GM21723 (cell line): ENCODE data around the gene PDLIM3.

Source experiments
- ATAC-seq: cut with Tn5 transposase; IDR thresholded peaks from one replicate; pipeline ENCODE4 v1.9.1; 2021; ENCODE audit warnings: mild to moderate bottlenecking, moderate library complexity; ENCODE audit not compliant: unreplicated experiment

The PDLIM3 gene

GRCh38 chr4:185472103-185472542 lies 63.2 kb downstream of the PDLIM3 start:
- peak; percentile 6 for ATAC-seq

GRCh38 chr4:185471235-185472102 lies 63.8 kb downstream of the PDLIM3 start, which contains the start of gene CCDC110:
CCDC110 (minus strand) TSS chr4:185471733; CDS start chr4:185471683, 50 bp downstream.
- ATAC-seq: peak; percentile 93

GRCh38 chr4:185470501-185471195 lies 64.7 kb downstream of the PDLIM3 start:
- no peak for ATAC-seq

- no peak for ATAC-seq
Observed at GRCh38 chr4:185469580-185470154, 65.6 kb downstream of the PDLIM3 start.

GRCh38 chr4:185468999-185469398 lies 66.3 kb downstream of the PDLIM3 start:
- no peak for ATAC-seq

- no peak for ATAC-seq
Observed at GRCh38 chr4:185467991-185468390, 67.3 kb downstream of the PDLIM3 start.

GRCh38 chr4:185467101-185467500 lies 68.2 kb downstream of the PDLIM3 start:
- ATAC-seq: no peak

GRCh38 chr4:185465707-185466106 lies 69.6 kb downstream of the PDLIM3 start:
- no peak for ATAC-seq

- no peak for ATAC-seq
Observed at GRCh38 chr4:185464887-185465286, 70.4 kb downstream of the PDLIM3 start.

GRCh38 chr4:185464183-185464582 lies 71.1 kb downstream of the PDLIM3 start:
- ATAC-seq: no peak

GRCh38 chr4:185463541-185463940 lies 71.8 kb downstream of the PDLIM3 start:
- ATAC-seq: no peak

- ATAC-seq: no peak
Observed at GRCh38 chr4:185461565-185461964, 73.7 kb downstream of the PDLIM3 start.

GRCh38 chr4:185457136-185457535 lies 78.2 kb downstream of the PDLIM3 start:
- no peak for ATAC-seq

- ATAC-seq: no peak
Observed at GRCh38 chr4:185456131-185456530, 79.2 kb downstream of the PDLIM3 start.
